HG03432 (cell line): ENCODE results near the gene BPIFB6.

Source experiments
- ATAC-seq: cut with Tn5 transposase; IDR thresholded peaks from one replicate; pipeline ENCODE4 v1.9.1; 2021; ENCODE audit warnings: mild to moderate bottlenecking, moderate library complexity; ENCODE audit not compliant: unreplicated experiment

The BPIFB6 gene

DNA sequence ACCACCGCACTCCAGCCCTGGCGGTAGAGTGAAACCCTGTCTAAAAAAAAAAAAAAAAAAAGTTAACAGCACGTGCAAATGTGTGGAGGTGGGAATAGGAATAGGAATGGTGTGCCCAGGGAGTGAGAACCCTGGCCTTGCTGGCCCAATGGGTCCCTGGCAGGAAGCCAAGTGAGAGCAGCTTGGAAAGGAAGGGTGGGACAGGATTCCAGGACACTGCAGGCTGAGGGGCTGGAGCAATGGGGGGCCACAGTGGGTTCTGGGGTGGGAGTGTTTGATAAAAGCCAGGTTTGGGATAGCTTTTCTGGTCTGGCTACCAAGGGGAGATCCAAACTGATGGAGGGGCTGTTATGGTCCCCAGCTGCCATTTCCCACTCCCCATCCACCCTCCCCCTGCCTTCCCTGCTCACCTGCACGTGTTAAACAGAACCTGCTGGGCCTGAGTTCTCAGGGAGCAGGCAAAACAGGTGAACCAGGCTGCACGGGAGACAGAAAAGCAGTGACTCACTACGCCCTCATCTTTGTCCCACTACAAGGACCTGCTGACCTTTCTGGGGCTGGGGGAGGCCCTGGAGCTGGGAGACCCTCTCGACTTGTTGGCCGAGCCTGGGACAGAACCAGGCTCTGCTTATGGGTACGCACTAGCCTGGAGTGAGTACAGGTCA is 30.5 kb upstream of the BPIFB6 start:
- no peak for ATAC-seq

DNA sequence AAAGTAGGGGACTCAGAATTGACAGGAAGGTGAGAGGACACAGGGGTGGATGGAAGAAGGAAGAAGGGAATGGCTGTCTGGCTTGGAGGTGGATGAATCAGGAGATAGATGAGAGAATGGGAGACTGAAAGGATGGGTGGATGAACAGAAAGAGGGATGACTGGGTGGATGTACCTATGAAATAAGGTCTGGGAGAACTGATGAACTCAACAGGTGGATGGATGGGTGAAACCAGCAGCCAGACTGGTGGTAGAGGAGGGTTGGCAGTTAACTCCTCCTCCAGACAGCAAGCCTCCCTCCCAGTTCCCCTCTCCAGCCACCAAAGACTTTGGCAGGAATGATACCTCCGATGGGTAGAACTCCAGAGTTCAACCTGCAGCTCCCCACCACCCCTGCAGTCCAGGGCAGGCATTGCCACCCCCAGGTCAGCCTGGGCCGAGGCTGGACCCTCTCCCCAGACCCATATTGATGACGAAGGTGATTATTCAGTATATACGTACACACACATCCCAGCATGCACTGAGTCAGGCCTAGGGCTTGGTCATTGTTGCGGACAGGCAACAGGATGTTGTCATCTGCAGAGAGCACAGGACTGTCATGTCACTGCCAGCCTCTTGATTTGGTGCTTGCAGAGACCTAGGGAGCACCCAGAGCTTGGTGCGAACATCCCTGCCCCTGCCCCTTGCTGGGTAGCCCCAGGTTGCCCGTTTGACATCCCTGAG is 29.2 kb upstream of the BPIFB6 start:
- ATAC-seq: no peak

DNA sequence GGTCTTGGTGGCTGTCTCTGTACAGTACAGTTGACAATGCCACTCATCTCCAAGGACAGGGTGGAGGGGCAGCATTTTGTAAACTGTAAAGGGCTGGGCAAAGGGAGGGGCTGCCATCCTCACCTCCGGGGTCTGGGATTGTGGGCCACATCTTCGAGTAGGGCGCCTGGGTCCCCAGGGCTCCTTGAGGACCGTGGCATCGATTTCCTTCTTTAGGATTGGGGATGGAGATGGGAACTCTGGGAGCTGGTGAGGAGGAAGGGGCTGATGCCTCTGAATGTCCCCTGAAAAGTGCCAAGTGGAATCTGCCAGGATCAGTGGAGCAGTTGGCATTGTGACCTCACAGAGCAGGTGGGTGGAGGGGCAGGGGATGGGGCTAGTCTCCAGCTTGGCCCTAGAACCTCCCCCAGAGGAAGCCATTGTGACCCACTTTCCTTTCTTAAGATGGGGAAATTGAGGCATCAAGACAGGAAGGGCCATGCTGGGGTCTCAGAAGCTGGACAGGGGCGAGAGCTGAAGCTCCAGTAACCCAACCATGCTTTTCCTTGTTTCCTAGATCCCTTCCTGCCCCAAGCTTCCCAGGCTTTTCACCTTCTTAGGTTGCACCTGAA is 27.2 kb upstream of the BPIFB6 start, which contains the start of gene SUN5:
TSS of gene SUN5 (minus strand) at position 293 of the 611 bp plus-strand sequence. CDS start at position 200, 93 bp downstream.
- ATAC-seq: no peak

DNA sequence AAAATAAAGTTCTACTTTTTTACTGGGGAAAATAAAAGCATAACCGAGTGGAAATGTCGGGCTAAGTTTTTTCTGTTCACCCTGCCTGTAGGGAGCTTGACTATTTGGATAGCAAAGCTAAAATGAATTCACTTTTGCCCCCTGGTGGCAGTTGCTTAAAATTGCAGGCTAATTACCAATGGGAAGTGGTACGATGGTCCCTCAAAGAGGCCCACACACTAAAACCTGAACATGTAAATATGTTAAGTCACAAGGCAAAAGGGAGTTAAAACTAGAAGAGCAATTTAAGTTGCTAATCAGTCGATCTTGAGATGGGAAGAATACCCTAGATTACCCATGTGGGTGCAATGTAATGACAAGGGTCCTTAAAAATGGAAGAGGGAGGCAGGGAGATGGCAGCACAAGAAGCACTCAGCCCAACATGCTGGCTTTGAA is 26.3 kb upstream of the BPIFB6 start:
- ATAC-seq: no peak

DNA sequence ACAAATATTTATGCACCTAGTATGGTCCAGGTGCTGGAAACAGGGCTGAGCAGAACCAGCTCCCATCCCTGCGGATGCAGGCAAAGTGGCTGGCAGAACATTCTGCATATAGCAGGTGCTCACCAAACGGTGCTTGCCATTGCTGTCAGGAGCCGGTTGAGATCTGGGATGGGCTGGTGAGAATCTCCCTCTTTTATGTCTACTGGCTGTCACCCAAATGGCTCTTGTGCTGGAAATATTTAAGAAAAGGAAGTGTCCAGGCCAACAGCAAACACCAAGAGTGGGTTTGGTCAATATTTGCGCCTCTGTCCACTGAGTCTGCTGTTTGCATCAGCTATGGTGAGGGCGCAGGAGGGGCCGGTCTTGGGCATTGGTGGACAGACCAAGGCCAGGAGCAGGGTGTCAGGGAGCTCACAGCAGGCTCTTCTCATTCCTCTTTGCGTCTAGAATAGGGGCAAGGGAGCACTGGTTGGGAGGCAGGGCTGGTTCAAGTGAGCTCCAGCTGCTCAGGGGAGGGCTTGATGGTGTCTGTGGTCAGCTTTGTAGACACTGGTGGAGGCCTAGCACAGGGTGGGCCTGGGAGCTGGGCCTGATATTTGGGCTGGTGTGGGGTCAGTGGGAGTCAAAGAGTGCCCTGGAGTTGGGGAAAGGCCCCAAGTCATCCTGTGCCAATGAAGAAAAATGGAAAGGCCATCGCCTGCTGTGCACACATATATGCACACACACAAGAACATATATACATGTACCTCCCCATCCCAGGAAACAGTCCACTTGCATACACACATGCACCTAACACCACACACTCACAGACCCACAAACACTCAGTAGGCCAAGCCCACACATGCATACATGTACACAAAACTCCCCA is 25.3 kb upstream of the BPIFB6 start:
- no peak for ATAC-seq

GRCh38 chr20:33006776-33007375 is 24.6 kb upstream of the BPIFB6 start:
- no peak for ATAC-seq

GRCh38 chr20:33007376-33008335 is 23.8 kb upstream of the BPIFB6 start, which contains the start of gene BPIFB2:
Gene BPIFB2 (plus strand): TSS chr20:33007704. CDS start chr20:33008575, 871 bp downstream.
- ATAC-seq: no peak

GRCh38 chr20:33008336-33009213 is 22.9 kb upstream of the BPIFB6 start:
- no peak for ATAC-seq

DNA sequence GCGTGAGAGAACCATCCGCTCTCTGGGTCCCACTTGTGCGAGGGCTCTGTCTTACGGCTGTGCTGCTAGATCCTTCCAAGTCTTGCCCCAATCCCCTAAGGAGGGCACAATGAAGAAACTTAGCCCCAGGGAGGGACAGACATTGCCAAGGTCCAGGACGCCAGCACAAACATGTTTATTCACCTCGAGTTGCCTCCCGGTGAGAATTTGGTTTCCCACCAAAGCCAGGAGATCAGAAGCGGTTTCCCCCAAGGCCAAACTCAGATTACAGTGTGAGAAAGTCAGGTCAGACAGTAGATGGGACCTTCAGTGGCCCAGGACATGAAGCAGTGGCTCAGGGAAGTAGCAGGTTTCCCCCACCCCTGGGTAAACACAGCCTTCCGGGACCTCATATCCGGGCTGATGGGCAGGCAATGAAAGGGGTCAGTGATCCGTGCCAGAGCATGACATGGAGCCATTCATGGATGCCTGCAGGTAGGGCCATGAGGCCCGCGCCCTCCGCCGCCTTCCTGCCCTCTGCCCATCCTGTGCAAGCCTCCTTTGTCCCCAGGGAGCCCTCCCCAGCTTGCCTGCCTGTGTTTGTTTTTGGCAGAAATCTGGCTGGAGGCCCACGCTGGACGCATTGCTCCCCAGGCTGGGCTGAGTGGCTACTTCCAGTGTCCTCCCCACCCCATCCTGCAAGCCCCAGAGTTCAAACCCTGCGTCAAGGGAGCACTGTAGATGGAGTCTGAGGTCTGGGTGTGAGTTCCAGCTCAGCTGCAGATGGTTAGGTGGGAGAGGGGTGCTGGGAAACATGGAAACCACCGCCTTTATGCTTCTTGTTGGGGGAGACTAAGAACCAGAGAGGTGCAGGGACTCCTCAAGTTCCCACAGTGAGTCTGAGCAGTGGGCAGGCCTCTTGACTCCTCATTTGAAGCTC is 22.0 kb upstream of the BPIFB6 start:
- ATAC-seq: no peak

DNA sequence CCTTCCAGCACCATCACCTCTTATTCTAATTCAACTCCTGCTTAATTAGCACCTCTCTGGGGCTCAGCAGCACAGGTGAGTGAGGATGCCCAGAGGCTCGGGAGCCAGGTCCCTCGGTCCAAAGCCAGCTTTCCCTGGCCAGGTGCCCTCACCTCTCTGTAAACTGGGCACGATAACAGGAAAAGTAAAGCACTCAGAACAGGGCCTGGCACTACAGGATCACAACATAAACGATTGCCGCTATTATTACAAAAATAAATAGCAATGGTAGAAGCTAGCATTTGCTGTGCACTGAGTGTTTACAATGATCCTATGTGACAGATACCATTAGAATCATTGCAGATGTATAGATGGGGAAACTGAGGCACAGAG is 21.3 kb upstream of the BPIFB6 start:
- ATAC-seq: no peak

GRCh38 chr20:33010674-33011449 is 20.6 kb upstream of the BPIFB6 start:
- ATAC-seq: no peak

GRCh38 chr20:33012327-33013189 is 18.9 kb upstream of the BPIFB6 start:
- no peak for ATAC-seq

DNA sequence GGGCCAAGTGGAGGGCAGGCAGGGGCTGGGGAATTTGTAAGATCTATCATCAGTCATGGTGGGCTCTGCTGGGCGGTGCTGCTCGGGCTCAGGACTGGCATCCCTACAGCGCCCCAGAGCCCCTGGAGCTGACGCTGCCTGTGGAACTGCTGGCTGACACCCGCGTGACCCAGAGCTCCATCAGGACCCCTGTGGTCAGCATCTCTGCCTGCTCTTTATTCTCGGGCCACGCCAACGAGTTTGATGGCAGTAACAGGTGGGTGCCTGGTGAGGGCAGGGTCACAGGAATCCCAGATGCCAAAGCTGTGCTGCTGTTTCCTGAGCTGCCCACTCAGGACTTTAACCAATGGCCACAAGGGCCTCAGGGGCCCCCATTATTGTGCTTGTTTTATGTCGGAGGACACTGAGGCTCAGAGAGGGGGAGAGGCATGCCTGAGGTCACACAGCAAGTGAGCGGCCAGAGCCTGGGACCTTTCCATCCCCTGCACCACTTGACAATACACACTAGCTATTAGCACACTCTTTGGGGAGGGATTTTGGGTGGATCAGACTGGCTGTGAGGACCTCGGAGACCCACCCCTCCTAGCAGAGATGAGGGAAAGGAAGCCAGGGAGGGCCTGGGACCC is 17.6 kb upstream of the BPIFB6 start:
- ATAC-seq: no peak

- ATAC-seq: no peak
Observed at GRCh38 chr20:33014336-33015113, 16.9 kb upstream of the BPIFB6 start.

- ATAC-seq: no peak
Observed at GRCh38 chr20:33015114-33015484, 16.3 kb upstream of the BPIFB6 start.
